ENCODE results near the gene UVSSA.
"Not testable (repeated sequence)": the region's sequence is repeated elsewhere in the genome, so short reads cannot be mapped to it uniquely, and the experiment has no call there.

Gene UVSSA

DNA sequence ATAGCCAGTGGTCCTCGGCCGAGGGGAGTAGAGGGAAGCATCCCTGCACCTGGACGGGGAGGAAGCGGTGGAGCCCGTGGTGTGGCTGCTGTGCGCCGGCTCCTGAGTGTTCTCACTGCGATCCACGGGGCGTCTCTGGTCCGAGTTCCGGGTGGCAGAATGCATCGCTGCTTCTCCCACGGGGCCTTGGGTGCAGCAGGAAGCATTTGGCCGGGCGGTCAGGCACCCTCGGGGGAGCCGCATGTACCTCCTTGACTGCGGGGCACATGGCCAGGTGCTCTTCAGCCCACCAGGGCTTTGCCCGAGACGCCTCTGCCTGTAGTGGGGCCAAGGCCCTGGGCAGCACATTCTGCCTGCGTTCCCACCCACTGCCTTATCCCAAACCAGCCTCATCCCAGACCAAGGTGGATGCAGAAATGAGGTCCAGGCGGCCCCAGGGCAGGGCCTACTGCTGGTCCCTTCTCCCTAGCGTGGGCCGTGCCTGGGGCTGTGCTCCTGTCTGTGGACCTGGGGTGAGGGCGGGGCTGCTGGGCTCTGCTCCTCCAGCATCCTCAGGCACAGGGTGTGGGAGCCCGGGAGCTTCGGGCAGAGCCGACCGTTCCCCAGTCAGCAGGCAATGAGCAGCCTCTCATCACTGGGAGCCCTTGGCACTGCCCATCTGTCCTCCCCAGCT, 31.7 kb downstream of the UVSSA start:
- DNase-seq, result no peak

DNA sequence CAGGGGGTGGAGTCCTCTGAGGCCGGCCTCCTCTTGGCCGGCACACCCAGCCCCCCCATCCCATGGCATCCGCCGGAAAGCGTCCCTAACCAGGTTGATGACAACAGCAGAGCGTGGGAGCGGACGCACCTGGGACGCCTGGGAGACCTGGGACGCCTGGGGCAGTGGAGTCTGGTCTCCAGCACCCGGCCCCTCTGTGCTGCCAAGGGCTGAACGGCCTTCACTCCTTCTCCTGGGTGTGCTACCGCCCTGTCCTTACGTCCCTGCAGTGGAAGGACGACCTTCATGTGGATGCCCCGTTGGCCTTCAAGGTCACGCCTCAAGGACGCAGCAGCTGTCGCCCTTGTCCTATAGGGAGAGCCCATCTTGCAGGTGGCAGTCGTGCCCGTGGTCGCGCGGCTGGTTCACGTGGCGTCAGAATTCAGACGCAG, 32.4 kb downstream of the UVSSA start:
- no peak for DNase-seq

DNA sequence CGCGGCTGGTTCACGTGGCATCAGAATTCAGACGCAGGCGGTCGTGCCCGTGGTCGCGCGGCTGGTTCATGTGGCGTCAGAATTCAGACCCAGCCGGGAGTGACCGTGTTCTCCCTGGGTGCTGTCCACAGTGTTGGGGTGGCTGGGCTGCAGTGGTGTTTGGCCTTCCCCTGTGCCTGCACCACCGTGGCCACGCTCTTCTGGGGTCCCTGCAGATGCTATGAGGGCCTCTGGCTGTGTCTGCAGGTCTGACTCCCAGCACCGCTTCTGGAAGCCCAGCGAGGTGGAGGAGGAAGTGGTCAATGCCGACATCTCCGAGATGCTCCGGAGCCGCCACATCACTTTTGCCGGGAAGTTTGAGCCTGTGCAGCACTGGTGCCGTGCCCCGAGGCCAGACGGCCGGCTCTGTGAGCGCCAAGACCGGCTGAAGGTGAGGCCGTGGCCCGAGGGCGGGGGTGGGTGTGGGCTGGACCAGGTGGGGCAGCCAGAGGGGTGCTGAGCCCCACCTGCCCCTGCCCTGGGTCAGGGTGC, 32.9 kb downstream of the UVSSA start:
- DNase-seq, result no peak

DNA sequence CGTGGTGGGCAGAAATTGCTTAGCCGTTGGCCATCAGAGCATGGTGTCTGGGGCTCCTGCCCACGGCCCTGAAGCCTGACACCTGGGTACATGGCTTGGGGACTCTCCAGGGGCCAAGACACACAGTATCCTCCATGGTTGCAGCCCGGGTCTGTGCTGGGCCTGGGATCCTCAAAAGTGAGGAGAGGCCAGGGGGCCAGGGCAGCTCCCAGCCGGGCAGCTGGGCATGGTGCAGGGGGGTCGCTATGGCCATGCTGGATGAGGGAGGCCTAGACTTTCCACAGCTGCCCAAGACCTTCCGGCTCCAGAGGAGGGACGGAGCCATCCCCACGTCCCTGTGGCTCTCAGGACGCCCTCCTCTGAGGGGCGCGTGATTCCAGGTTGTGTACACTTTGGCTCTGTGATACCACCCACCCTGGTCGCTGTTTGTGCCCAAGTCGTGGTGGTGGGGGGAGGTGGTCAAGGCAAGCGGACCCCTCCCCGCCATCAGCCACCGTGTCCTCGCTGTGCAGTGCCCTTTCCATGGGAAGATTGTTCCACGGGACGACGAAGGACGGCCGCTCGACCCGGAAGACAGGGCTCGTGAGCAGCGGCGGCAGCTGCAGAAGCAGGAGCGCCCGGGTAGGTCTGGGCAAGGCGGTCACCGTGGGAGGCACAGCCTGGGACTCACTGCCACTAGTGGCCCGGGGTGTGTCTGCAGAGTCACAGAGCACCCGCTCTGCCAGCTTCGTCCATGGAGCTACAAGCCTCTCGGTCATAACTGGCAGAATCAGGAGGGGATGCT, 33.6 kb downstream of the UVSSA start:
- DNase-seq, result no peak

DNA sequence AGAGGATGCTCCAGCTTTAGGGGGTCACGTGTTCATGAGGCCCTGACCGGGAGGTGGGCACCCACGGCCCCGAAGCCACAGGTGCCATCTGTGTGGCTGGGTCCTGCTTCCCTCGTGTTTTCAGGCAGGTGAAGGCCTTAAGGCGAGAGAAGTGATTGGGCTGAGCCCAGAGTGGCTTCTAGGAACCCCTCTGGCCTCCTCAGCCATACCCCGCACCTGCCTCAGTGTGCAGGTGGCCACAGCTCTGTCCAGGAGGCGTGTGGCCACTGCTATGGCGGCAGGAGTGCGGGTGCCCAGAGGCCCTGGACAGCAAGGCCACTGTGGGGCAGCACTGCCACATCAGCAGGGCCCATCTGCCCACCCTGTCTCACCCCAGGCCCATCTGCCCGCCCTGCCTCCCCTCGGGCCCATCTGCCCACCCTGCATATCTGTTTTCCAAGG, 34.2 kb downstream of the UVSSA start:
- no peak for DNase-seq

DNA sequence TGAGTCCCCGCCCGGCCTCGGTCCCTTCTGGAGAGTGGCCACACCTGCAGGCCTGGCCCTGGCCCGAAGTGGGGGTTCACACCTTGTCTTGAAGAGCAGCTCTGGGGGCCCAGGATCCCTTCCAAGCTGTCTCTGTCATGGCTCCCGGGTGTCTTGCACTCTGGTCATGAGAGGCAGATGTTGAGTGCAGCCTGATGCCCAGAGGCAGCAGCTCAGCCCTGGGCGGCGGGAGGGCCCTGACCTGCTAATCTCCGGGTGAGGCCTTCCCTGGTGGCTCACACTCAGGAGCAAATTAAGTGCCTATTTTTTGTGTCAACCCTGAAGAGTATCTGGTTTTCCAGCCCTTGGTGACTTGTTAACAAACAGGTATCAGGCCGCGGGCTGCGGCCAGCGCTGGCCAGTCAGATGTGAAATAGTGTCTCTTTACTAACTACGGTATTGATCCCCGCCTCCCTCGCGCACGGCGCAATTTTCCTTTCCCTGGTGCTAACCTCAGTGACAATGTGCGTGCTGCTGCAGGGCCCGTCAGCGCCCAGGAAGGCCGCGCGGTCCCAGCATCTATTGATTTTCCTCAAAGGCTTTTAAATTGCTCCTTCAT, 35.0 kb downstream of the UVSSA start:
- no peak for DNase-seq

DNA sequence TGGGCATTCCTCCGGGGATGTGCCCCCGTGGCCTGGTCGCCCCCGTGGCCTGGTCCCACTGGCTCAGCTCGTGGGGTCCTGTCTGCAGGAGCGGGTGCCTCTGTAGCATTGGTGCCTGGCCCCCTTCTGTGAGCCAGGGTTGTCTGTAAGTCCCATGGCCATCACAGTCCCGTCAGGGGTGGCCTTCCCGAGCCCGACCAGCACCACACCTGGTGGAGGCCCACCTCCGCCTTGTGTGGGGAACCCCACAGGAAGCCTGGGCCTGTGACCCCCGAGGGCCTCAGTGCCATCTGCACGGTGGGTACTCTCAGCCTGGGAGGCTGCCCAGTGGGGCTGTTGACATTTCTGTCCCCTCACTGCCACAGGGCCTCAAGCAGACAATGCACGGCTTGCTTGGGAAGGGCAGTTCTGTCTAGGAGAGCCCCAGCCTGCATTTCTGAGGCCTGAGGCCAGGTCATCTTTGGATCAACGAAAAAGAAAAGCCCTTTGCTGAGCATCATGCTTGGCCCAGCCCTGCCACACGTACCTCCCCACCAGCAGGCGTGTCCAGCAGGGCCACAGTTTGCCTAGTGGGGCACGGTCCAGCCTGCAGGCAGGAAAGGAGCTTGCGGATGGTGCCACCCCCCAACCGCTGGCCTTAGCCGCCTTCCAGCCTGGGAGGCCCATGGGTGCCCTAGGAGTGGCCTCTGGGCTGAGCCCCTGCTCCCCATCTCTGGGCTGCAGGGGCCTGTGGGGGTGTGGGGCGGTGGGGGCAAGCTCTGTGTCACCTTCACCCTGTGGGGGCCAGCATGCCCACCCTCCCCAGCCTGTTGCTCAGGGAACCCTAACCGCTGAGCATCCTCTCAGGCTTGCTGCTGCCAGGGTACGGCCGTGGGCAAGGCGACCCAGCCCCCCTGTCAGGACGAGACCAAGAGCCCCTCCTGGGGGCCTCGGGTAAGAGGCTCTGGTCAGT, 36.0 kb downstream of the UVSSA start:
- DNase-seq, result no peak

DNA sequence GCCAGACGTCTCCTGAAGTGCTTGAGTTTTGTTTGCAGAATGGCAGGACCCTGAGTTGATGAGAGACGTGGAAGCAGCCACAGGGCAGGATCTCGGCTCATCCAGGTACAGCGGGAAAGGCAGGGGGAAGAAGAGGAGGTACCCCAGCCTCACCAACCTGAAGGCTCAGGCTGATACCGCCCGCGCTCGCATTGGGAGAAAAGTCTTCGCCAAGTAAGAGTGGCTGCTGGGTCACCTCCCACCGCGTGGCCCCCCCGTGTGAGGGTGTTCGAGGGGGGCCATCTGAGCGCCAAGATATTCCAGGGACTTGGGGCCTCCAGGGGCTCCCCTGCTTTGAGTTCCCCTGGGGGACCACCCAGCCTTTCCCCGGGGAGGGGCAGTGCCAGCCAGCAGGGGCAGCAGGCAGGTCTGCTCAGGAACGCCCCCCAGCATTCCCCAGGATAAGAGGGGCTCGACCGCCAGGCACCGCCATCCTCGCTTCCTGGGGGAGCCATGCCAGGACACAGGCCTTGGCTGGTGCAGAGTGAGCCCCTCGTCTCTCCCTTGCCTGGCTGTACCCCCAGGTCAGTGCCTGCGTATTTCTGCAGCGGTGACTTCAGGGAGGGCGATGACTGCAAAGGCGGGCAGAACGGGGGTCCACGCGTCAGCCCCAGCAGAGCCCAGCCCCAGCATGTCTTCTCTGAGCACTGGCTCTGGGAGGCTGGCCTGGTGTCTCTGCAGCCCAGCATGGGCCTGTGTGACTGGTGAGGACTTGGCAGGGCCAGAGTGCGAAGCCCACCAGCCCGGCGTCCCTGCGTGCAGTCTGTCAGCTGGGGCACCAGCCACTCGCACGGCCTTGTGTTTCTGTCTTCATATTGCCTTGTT, 37.0 kb downstream of the UVSSA start:
- no peak for DNase-seq

DNA sequence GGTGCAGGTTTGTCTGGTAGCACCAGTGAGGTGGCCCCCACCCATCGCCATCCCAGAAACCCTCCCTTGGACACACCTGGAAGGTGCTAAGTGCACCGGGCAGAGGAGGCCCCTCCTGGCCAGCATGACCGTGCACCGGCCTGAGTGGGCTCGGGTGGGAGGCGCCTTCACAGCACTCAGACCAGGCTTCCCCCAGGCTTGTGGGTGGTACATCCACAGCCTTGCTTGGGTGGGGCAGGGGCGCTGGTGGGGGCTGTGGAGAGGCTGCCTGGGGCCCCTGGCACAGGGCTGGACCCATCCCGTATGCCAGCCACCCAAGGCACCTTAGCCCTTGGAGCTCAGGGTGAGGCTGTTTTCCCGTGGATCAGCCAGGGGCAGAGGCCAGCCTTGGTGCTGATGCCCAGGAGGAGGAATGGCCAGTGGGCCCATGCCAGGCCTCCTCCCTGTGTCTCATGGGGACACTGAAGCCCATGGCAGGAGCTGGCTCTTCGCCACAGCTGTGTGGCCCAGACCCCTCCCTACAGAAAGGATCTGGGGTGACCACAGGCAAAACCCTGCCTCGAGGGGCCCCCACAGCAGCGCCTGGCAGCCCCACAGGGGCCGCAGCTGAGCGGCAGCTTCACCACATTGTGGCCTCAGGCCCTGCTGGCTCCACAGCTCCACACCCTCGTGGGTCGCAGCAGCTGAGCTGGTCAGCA, 37.8 kb downstream of the UVSSA start:
- DNase-seq, result no peak

DNA sequence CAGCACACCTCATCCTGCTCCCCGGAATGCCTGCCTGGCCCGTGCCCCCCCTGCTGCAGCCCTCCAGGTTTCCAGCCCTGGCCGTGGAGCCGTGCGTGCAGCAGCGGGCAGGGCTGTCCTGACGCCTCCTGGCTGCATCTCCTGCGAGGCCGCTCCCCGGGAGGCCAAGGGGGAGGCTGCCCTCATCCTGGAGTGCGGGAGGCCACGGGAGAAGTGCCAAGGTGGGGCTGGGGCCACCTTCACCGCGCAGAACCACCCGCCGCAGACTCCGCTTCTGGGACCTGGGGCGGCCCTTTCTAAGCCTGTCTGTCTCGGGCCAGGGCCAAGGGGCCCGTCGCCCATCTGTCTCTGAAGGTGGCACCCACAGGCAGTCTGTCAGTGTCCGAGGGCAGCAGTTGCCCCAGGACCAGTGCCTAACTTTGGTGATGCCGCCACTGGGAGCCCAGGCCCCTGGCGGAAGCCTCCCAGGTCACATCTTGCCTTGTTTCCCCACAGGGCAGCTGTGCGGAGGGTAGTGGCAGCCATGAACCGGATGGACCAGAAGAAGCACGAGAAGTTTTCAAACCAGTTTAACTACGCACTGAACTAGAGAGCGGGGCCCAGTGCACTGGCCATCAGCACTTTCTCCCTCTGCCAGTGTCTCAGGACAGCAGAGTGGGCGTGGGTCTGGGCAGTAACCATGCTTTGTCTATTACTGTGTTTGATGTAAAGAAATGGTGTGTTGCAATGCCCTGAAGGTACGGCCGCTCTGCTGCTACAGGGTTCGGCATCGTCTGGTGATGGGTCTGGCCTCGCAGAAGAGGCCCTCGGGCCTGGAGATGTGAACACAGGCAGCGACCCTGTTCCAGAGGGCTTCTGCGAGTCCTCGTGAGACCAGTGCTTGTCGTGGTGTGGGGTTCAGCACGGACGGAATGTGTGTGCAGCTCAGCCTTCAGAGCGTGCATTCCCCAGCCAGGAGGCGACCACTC, 38.6 kb downstream of the UVSSA start:
- no peak for DNase-seq

DNA sequence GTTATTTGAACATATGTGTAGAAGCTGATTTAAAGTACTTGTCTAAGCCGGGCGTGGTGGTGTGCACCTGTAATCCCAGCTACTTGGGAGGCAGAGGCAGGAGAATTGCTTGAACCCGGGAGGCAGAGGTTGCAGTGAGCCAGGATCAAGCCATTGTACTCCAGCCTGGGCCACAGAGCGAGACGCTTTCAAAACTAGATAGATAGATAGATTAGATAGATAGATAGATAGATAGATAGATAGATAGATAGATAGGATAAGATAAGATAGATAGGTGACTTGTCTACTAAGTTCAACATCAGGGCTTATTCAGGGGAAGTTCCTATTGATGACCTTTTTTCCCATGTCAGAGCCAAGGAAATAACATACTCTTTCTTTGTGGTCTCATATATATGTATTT, 46.4 kb downstream of the UVSSA start:
- not testable (repeated sequence) for DNase-seq

DNA sequence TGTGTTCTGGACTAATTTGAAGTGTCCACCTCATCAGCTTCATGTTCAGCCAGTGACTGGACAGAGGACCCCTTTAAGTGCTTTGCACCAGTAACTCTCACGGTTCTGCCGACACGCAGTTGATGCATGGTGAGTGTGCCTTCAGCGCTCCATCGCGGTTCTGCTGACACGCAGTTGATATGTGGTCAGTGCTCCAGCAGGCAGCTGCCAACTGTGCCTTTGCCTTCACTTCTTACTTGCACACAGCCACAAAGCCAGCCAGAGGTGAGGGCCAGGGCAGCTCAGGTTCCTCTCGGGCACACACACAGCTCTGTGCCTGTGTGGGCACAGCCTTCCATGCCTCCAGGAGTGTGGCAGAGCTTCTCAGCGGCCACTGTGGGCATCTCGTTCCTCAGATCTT, 46.9 kb downstream of the UVSSA start:
- DNase-seq, result no peak

DNA sequence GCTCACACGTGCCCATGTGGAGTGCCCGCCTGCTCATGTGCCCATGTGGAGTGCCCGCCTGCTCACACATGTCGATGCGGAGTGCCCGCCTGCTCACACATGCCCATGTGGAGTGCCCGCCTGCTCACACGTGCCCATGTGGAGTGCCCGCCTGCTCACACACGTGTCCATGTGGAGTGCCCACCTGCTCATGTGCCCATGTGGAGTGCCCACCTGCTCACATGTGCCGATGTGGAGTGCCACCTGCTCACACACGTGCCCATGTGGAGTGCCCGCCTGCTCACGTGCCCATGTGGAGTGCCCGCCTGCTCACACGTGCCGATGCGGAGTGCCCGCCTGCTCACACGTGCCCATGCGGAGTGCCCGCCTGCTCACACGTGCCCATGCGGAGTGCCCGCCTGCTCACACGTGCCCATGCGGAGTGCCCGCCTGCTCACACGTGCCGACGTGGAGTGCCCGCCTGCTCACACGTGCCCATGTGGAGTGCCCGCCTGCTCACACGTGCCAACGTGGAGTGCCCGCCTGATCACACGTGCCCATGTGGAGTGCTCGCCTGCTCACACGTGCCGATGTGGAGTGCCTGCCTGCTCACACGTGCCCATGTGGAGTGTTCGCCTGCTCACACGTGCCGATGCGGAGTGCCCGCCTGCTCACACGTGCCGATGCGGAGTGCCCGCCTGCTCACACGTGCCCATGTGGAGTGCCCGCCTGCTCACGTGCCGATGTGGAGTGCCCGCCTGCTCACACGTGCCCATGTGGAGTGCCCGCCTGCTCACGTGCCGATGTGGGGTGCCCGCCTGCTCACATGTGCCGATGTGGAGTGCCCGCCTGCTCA, 47.8 kb downstream of the UVSSA start:
- not testable (repeated sequence) for DNase-seq

DNA sequence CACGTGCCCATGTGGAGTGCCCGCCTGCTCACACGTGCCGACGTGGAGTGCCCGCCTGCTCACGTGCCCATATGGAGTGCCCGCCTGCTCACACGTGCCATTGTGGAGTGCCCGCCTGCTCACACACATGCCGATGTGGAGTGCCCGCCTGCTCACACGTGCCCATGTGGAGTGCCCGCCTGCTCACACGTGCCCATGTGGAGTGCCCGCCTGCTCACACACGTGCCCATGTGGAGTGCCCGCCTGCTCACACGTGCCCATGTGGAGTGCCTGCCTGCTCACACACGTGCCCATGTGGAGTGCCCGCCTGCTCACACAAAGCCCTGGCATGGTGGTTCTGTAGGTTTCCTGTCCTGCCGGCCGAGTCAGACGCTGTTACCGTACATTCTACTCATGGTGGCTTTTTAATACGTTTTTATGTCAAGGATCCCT, 48.4 kb downstream of the UVSSA start:
- DNase-seq, result not testable (repeated sequence)

DNA sequence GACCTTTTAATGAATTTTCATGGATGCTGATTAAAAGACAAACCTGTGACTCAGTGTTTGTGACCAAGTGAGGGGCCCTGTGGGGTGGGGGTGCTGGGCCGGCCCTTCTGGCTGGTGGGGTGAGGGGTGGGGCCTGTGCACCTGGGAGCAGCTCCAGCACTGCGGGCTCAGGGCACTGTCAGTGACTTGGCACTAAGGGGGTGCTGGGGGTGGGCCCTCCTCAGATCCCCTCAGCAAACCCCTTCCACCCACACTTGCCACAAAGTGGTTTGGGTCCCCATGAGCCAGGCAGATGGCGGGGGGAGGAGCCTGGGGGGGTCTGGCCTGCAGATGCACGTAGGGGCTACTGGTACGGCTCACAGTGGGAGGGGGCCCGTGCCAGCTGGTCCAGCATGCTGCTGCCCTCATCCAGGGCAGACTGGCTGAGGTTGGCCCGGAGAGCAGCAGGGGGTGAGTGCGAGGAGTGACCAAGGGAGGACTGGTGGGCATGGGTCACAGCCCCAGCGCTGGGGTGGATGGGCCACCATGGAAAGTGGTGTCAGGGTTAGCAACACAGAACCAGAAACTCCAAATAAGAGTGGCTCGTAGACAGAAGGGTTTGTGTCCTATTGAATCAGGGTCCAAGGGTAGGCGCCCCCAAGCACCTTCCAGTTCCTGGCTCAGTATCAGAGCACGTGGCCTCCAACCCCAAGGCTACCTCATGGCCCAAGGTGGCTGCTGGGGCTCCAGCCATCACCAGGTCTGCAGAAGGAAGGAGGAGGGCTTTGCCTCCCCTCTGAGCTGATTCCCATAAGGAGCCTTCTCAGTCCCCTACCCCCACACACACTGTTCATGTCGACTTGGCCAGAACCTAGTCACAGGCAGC, 49.2 kb downstream of the UVSSA start:
- DNase-seq, result no peak

DNA sequence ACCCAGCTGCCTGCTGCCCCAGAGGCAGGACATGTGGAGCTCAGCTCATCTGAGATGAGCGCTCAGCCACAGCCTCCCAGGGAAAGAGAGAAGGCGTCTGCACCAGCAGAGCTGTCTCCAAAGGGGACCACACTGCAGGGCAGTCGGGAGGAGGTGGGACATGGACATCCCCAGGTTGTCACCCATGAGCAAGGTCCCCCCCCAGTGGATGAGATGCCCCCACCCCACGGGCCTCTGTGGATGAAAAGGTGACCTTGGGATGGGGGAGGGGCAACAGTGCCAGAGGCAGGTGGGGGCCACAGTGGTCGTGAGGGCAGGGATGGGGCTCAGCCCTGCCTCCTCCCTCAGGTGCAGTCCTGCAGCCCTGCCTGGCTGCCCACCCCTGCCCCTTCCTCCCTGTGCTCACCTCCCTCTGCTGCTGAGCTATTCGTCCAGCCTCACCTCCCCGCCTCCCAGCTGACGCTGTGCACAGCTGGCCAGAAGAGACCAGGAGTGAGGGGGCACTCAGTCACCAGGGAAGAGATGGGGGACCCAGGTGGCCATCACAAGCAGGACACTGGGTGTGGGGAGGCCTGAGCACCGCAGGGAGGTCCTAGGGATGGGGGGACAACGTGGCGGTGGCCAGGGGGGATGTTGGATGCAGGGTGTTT, 49.9 kb downstream of the UVSSA start:
- no peak for DNase-seq

Data from NCI-H226 (cell line).